HG03108 (cell line): ENCODE results near the gene TDRD9.

Source experiments
- ATAC-seq: cut with Tn5 transposase; IDR thresholded peaks from one replicate; pipeline ENCODE4 v1.9.1; 2021; ENCODE audit warnings: moderate library complexity; ENCODE audit not compliant: unreplicated experiment

Gene TDRD9

DNA sequence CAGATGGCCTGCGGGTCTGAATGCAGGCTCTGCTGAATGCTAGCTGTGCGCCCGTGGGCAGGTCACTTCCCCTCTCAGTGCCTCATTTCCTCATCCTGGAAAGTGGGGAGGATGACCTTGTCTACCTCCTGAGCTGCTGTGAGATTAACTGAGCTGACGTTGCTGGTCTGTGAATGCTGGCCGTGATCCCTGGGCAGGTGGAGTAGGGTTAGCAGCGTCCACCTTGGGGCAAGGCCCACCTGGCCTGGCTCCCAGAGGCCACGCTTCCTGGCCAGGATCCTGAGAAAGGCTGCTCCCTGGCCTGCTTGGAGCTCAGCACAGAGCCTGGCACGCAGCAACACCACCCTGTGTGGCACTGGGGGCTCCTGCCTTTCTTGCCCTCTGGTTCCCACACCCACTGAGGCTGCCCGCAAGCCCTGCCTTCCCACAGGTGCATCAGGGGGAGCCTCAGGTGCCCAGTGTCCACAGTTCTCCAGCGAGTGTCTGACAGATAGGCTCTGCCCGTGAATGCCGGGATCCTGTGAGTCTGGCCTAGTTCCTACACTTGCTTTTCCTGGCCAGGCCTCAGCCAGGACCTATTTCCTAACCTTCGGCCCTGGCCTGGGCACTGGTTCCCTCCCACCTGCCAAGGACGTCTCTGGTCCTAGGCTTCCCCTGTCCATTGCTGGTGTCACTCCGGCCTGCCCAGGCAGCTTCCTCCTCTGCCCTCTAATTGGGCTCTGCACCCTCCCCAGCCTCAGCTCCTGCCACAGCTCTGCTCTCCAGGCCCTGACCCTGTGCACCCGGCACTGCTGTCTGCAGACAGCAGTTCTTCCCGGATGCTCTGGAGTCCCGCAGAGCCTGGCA is 37.2 kb upstream of the TDRD9 start:
- no peak for ATAC-seq

DNA sequence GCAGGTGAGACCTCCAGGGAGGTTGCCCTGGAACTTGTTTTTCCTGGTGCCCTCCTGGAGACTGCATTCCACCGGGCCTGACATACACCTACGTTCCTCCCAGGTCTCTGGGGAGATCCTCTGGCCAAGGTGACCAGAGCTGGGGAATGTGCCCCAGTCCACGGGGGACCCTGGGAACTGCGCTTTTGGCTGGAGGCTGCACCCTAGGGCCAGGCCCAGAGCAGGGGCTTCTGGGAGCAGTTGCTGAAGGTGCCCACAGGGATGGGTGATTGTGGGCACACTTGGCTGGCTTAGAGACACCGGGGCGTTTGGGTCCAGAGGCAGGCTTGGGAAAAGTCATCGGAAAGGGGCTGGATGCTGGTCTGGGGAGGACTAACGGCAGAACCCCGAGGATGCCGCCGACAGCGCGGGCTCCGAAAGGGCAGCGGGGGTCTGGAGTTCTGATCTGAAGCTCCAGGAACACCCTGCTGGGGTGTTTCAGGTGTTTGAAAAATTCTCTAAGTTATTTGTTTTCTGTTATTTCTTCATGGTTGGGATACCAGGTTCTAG is 36.5 kb upstream of the TDRD9 start:
- no peak for ATAC-seq

DNA sequence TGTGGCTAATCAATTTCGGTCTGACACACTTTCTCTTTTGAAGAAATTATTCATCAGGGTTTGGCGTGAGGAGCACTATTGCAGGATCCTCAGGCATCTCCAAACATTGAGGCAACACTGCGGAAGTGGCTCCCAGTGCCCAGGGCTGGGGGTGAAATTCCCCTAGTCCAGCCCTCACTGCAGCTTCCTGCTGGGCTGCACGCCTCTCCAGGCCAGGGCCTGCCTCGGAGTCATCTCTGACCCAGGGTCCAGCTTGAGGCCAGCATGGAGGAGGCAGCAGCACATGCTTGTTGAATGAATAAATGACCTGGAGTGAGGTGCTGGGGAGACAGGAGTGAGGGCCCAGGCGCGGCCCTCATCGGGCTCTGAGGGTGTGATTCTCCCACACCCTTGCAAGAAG is 36.0 kb upstream of the TDRD9 start:
- no peak for ATAC-seq

DNA sequence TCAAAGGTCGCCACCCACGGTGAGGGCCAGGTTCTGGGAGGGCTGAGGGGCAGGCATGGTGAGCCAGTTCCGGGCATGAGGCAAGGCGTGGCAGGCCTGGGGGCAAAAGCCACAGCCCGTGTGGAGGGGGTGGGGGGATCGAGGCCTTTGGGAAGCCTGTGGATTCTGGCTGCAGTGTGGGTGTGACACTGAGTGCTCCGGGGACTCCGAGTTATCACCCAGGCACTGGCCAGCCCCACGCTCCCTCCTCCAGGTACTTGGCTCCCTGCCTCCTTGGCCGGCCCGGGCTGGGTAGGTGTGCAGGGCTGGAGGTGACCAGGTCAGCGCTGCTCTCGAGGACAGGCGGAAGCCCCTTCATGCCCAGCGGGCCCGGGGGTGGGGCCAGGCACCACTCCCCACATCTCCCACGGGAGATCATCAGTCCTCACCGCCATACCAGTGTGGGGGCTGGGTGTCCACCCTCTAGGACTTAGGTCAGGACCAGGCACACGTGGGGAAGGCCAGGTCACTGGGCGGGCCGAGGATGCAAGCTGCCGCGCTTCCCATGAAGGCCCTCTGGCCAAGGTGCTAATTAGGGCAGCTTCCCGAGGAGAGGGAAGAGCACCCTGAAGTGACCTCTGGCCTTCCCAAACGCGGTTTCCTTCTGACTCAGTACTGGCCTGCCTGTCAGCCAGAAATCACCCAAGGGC is 34.1 kb upstream of the TDRD9 start:
- no peak for ATAC-seq

DNA sequence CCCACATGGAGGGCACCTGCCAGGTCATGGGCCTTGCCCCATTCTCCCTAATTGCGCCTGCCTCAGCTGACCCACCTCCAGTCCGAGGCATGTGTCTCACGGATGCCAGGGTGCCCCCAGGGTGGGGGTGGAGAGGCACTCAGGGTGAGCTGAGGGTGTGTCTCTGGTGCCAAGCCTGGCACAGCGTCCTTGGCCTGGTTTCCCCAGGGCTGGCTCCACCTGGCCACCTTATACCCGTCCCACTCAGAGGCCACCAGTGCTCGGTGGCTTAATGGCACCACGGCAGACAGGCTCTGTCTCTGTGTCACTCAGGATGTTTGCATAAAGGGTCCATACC is 33.6 kb upstream of the TDRD9 start:
- no peak for ATAC-seq

DNA sequence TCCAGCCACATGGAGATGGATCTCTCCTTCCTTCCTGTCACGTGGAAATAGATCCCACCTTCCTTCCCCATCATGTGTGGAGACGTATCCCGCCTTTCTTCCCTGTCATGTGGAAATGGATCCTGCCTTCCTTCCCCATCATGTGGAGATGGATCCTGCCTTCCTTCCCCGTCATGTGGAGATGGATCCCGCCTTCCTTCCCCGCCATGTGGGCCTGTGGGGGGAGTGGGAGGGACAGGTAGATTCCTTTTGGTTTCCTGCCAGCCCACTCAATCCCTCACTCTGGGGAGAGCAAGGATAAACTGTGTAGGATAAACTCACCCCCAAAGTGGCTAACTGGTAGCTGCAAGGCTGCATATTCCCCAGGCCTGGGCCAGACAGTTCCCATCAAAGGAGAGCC is 31.7 kb upstream of the TDRD9 start:
- no peak for ATAC-seq

DNA sequence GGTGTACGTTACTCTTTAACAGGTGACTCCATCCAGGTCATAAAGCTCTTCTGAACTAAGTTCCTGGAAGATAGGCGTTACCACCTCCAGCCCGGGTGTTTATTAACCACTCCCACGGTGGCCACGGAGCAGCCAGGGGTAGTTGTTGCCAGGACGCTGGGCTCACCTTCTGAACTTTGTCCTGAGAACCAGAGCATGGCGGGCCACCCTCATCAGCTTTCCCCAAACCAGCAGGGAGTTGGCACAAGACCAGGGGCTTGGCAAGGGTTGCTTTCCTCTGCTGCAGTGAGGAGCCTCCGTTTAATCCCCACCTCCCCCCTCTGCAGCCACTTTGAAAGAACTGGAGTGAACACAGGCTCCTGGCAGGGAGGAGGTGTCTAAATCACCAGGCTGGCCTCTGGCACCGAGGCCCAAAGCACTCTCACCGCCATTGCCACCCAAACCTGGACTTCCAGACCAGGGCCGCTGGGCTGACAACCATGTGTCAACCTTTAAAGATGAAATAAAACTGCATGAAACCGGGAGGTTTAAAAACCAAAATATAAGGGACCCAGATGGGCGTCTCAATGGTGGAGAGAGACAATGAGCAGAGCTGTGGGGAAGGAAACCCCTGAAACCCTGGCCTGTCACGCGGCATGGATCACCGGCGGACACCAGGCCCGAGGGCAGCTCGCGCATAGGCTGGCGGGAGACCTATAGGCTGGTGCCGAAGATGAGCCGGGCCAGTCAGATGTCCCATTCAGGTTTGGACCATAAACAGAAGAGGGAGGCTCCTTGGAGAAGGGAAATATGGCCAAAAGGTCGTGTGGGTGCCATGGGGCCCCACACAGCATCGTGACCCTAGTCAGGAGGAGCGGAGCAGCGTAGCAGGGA is 30.9 kb upstream of the TDRD9 start:
- ATAC-seq = no peak

DNA sequence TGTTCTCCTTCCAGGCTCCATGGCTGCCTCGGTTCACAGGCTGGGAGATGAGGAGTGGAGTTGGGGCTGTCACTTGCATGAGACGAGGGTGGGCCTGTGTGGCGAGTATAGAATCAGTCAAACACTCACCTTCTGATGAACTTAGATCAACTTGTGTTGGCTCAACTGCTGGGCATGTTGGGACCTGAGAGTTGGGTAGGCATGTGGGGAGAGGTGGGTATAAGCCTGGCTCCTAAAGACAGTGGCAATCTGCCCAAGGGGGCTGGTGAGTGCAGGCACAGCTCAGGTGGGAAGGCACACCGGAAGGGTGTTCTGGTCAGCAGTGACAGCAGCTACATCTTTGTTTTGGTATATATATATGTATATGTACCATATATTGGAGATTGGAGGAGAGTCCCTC is 30.1 kb upstream of the TDRD9 start:
- no peak for ATAC-seq

DNA sequence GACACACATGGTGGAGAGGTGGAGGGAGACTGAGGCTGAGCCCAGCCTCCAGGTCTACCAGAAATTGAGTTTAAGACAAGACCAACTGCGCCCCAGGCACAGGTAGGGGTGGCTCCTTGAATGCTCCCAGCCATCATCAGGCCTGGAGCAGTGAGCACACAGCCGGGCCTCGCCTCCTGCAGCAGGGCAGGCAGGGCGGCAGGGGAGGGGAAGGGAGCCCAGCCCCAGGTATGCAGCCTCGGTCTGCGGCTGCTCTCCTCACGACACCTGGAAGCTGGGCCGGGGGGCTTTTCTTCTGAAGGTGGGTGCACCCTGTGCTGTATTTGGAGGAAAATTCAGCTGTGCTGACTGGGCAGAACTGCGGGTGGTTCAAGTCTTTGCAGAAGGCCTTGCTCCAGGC is 29.5 kb upstream of the TDRD9 start:
- ATAC-seq = no peak

DNA sequence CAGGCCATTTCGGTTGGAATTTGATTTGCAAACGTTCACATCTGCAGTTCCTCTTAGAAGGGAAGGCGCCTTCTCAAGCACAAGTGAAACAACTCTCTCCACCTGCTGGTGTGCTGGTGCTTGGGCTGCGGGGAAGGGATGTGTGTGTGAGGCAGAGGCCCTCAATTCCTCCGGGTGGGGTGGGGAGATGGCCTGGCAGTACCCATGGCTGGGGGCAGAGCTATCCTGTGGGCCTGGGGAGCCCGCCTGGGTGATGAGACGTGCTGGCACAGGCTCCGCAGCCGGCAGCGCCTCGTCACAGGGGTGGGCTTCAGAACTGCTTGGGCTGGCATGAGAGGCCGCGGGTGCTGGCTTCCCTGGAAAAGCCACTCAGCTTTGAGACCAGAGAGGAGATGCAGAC is 28.9 kb upstream of the TDRD9 start:
- no peak for ATAC-seq

DNA sequence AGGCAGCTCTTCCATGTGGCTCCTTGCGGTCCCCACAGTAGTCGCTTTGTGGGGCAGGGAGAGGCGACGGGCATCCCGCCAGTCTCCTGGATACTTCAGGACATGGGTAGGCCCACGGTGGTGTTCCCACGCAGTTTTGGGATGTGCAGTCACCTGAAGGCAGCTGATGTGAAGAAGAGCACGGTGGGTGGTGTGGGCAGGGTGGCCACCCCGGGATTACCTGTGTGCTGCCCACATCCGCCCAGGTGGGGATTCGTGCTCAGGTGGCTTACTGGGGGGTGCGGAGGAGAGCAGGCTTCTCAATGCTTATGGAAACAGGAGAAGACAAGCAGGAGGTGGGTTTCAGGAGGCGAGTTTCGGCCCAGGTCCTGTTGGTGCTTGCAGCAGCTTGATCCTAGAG is 28.4 kb upstream of the TDRD9 start:
- ATAC-seq = no peak

DNA sequence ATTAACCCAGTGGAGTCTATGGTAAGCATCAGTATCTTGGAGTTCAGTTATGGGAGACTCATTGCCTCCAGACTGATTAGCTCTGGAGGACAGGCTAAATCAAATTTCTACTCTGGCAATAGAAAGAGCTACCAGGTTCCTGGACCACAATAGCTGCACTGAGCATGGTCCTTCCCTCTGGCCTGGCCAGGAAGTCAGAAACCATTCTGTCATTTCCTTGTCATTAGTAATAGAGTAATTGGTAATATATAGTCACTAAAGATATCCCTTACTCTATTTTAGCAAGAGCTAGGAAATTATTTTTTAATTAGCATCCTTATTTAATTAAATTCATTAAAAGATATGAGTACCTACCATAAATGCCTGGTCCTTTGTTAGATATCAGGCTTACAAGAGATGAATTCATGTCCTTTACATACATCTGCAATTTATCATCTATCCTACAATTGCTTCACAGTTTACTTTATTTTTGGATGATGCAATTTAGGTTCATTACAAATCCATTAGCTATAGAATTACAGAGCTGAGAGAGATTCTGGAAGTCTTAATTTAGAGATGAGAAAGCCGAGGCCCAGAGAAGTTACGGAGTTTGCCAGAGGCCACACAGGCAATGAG is 23.7 kb upstream of the TDRD9 start:
- no peak for ATAC-seq

DNA sequence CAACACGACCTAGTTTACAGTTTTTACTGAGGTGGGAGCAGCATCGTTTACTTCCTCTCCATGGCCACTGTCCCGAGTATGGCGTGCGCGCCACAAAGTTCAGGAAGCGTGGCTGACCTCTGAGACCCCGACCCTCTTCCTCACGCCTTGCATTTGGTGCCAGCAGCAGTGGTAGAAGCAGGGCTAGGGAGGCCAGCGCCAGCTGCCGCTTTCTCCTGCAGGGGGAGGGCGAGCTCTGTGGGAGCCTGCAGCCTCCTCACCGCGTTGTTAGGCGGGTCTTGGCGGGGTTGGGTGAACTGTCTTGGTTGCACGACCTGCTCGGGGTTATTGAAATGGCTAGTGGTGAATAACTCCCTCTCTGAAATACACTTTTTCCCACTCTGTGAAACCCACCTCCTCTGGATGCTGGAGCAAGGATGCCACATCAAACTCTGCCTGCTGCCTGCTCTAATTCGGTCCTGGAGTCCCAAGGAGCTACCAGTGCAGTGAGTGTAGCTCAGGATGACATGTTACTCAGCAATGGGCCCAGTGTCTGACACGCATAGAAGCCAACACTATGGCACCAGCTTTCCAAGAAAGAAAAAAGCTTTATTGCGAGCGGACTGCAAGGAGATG is 22.3 kb upstream of the TDRD9 start:
- ATAC-seq = no peak

DNA sequence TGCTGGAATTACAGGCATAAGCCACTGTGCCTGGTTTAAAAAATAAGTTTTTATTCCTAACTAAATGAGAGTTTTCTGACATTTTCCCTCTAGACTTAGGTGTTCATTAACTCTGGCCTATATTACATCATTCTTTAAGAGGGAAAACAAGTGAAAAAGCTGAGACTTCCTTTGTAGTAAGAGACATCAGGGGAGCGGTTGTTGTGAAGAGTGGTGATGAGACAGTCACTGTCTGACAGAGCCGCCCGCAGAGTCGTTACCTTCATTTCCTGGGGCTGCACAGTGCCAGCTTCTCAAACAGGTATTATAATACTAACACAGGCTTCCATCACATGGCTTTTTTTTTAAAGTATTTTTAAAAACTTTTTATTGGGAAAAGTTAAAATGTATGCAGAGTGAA is 19.7 kb upstream of the TDRD9 start:
- no peak for ATAC-seq

DNA sequence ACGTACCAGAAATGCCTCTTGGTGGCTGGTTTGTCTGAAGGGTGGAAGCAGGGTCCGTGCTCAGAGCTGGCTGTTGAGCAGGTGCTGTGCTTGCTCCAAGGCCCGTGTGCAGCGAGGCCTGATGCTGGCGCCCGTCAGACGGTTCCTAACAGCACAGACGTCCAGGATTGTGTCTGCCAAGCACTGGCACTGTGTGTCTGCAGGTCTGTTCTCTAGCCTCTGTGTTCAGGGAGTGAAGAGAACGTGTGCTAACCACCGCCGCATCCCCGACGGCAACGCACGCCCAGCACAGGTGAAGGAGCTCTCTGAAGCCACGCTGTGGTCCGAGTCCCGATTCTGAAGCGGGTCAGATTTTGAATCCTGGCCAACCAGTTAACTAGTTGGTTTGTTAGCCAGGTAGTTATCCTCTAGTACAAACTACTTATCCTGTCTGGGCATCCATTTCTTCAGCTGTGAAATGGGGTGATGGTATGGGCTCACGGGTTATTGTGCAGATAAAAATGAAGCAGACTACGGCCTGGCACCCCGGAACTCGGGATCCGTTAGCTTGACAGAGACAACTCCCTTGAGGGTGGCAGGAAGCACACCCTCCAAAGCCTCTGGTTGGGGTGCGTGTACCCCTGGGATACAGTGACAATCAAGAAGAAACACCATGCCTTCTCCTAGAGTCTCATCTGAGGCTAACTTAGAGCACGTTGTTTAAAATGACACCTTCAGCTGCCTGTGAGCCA is 18.6 kb upstream of the TDRD9 start:
- no peak for ATAC-seq

DNA sequence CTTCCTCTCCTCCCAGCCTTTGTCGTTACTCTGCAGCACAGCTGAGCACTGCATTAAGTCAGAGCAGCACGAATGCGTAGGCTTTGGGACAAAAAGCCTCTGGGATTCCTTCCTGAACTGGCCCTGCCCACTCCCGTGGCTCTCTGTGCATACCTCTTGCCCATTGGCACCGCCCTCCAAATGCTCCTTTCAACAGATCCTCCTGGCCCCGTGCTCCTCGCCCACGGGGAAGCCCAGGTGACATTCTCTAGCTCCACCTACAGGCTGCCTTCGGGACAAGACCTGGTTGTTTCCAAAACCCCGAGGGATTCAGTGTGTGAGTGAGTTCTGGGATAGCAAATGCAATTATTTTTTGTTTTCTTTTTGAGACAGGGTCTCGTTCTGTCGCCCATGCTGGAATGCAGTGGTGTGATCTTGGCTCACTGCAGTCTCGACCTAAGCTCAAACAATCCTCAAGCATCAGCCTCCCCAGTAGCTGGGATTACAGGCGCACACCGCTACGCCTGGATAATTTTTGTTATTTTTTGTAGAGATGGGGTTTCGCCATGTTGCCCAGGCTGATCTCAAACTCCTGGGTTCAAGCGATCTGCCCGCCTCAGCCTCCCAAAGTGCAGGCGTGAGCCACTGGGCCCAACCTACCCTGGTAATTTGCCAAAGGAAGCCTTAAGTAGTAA is 17.9 kb upstream of the TDRD9 start:
- peak; percentile 50 for ATAC-seq

DNA sequence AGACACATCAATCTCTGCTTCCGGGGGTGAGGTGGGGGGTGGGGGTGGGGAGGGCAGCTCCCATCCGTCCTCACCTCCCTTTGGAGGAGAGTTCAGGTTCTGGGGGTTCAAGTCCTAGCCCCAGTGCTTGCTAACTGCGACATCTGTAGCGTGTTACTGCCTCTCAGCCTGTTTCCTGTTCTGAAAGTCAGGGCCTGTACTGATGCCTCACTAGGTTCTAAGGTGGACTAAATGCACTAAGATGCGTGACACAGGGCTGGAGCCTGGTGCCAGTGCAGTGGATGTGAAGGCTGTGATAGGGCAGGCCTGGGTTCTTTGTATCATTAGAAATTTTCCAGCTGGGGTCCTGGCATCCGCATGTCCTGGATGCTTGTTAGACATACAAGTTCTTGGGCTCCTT is 17.3 kb upstream of the TDRD9 start:
- ATAC-seq = no peak

DNA sequence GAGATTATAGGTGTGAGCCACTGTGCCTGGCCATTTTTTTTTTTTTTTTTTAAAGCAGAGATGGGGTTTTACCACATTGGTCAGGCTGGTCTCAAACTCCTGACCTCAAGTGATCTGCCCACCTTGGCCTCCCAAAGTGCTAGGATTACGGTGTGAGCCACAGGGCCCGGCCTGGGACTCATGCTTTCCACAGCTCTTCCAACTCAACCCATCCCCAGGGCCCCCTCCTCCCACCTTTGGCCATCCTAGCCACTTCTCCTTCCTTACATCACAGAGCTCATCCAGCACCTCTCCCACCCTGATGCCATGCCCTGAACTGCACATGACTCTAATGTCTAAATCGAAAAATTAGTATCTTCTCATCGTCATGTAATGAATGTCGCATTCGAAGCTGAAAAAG is 12.6 kb upstream of the TDRD9 start:
- no peak for ATAC-seq

DNA sequence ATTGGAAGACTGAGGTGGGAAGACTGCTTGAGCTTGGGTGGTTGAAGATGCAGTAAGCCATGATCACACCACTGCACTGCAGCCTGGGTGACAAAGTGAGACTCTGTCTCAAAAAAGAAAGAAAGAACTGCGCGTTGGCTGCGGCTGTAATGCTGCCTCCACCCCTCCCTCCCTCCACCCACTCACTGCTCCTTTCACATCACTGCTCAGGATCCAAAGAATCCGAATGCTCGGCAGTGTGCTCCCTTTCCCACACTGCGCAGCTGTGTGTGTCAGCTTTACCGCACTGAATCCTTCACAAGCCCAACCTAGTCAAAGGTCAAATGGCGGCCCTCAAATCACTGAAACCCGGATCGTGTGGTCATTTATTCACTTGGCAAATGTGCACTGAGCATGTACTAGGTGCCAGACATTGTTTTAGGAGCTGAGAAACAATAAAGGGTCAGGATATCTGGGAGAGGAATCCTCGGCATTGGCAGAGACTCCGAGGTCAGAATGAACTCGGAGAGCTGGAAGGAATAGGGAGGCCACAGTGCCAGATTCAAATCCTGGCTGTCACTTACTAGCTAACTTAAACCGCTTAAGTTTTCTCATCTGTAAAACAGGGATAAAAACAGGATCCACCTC is 11.5 kb upstream of the TDRD9 start:
- no peak for ATAC-seq
